WI38 (cell line): ENCODE results near the gene CT45A5.
"Not testable (repeated sequence)": the region's sequence is repeated elsewhere in the genome, so short reads cannot be mapped to it uniquely, and the experiment has no call there.

Experiments
- H3K4me3 ChIP-seq: 2 replicates; pipeline ENCODE4 v1.5.1; 2011; ENCODE audit warnings: low read depth, mild to moderate bottlenecking, control low read depth, low read length
- CTCF ChIP-seq: IDR thresholded peaks from 2 replicates; pipeline ENCODE4 v1.5.1; 2012; ENCODE audit warnings: low read depth, mild to moderate bottlenecking, control low read depth, low read length

CT45A5 gene

DNA sequence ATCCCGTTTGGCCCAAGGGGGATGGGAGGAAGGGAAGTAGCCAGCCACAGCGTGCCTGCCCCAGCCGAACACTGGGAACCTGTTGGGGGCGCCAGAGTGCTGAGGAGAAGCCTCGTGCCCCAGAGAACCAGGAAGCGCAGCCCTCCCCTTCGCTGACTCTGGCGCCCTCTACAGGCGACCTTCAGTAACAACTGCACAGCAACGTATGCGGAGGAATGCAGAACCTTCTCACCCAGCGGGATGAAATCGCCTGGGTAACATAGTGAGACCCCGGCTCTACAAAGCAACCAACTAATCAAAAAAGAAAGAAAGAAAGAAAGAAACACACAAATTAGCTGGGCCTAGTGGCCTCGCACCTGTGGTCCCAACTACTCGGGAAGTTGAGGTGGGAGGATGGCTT lies at the start of gene CT45A5:
Gene CT45A5, minus strand, starts transcription at position 101 of the 400 bp plus-strand sequence. CDS start 3,774 bp downstream, outside the sequence.
- not testable (repeated sequence) for H3K4me3 ChIP-seq

DNA sequence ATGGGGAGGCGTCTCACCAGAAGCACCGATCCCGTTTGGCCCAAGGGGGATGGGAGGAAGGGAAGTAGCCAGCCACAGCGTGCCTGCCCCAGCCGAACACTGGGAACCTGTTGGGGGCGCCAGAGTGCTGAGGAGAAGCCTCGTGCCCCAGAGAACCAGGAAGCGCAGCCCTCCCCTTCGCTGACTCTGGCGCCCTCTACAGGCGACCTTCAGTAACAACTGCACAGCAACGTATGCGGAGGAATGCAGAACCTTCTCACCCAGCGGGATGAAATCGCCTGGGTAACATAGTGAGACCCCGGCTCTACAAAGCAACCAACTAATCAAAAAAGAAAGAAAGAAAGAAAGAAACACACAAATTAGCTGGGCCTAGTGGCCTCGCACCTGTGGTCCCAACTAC lies 34.6 kb upstream of the CT45A5 start, which contains the start of gene CT45A2:
Gene CT45A2, minus strand, starts transcription at position 101 of the 400 bp plus-strand sequence. CDS start 3,747 bp downstream, outside the sequence.
- not testable (repeated sequence) for H3K4me3 ChIP-seq

DNA sequence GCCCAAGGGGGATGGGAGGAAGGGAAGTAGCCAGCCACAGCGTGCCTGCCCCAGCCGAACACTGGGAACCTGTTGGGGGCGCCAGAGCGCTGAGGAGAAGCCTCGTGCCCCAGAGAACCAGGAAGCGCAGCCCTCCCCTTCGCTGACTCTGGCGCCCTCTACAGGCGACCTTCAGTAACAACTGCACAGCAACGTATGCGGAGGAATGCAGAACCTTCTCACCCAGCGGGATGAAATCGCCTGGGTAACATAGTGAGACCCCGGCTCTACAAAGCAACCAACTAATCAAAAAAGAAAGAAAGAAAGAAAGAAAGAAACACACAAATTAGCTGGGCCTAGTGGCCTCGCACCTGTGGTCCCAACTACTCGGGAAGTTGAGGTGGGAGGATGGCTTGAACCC lies 17.4 kb upstream of the CT45A5 start, which contains the start of gene CT45A6:
Gene CT45A6, minus strand, starts transcription at position 101 of the 400 bp plus-strand sequence. CDS start 3,794 bp downstream, outside the sequence.
- not testable (repeated sequence) for H3K4me3 ChIP-seq

DNA sequence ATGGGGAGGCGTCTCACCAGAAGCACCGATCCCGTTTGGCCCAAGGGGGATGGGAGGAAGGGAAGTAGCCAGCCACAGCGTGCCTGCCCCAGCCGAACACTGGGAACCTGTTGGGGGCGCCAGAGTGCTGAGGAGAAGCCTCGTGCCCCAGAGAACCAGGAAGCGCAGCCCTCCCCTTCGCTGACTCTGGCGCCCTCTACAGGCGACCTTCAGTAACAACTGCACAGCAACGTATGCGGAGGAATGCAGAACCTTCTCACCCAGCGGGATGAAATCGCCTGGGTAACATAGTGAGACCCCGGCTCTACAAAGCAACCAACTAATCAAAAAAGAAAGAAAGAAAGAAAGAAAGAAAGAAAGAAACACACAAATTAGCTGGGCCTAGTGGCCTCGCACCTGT lies 17.2 kb downstream of the CT45A5 start, which contains the start of gene CT45A3:
Gene CT45A3, minus strand, starts transcription at position 101 of the 400 bp plus-strand sequence. CDS start 3,747 bp downstream, outside the sequence.
- not testable (repeated sequence) for H3K4me3 ChIP-seq

GRCh38 chrX:135744739-135745138 lies 40.6 kb downstream of the CT45A5 start:
- H3K4me3 ChIP-seq: not testable (repeated sequence)

DNA sequence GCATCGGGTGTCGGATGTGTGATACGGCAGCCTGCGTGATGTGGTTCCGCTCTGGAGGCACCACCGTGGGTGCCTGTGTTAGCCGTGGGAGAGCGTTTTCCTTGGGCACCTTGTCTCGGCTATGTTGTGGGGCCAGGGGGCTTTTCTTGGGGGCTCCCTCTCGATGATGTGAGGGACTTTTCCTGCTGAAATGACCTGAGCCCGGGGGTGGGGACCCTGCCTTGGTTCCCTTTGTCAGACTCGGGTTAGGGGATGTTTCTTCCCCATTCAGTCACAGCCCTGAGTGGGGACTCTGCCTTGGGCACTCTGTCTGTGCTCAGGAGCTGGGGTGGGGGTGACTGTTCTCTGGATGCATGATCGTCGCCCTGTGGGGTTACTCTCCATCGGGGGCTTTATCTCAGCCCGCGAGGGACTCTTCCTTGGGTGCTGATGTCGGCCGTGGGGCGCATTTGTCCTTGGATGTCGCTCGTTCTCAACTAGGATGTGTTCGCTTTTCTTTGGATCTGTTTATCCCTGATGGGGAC lies 44.0 kb downstream of the CT45A5 start:
- TF ChIP-seq CTCF: no peak
- H3K4me3 ChIP-seq: no peak overlapping the region

DNA sequence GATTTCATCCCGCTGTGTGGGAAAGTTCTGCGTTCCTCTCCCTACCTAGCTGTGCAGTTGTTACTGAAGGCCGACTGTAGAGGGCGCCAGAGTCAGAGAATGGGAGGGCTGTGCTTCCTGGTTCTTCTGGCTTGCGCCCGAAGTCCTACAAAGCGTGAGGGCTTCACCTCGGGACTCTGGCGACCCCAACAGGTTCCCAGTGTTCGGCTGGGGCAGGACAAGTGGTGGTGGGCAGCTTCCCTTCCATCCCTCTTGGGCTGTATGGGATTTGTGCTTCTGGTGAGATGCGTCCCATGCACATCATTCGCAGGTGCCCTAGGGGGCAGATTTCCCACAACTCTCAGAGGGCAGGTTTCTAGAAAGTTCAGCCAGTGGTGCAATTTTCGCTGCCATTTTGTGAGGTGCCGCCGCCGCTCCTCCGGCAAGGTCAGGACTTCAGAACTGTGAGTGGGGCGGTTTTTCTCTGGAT lies 44.6 kb downstream of the CT45A5 start:
- TF ChIP-seq CTCF: peak; percentile 60
- H3K4me3 ChIP-seq: no peak overlapping the region

DNA sequence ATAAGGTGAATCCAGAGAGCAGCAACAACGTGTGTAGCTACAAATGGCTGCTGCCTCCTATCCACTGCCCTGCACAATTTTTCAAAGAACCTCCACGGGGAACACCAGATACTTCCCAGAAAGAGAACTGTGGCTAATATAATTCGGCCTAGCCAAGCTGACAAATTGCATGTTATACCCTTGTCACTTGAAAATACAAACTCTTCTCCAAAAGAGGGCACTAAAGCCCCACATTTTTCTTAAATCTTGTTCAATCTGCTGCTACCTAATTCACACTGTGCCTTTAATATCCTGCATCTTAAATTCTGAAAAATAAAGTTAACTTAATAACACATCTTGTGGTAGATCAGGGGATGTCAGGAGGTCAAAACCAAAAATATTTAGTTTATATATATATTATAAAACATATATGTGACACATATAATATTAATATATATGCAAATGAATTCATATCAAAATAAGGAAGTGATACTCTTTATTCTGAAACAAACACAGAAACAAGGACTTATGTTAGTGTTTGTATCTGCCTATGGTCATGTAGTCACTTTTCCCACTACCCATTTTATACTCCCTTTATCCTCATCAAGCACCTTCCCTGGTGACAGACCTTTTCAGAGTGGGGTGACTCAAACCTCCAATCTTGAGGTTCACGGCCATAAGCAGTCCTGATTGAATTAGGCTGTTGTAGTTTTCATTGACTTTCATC lies 47.8 kb downstream of the CT45A5 start:
- H3K4me3 ChIP-seq: no peak overlapping the region
- no peak for TF ChIP-seq CTCF

- H3K4me3 ChIP-seq: not testable (repeated sequence)
Measured at GRCh38 chrX:135734666-135735065, 50.6 kb downstream of the CT45A5 start.
